DOHH2 (cell line): ENCODE results near the gene MROH7.

Source experiments
- H3F3A ChIP-seq: fragments of 200-600 bp; sonication (generic), shearing (Covaris generic); 2 replicates; pipeline ENCODE4 v1.6.0; 2016; ENCODE audit warnings: antibody characterized with exemption, mild to moderate bottlenecking; ENCODE audit not compliant: control insufficient read depth, insufficient read depth
- H3K27ac ChIP-seq: fragments of 200-600 bp; sonication (generic); 2 replicates; pipeline ENCODE4 v1.5.1; 2014; ENCODE audit warnings: low read depth, mild to moderate bottlenecking, low read length, moderate library complexity
- H3K27me3 ChIP-seq: fragments of 200-600 bp; sonication (generic); 2 replicates; pipeline ENCODE4 v1.6.1; 2014; ENCODE audit warnings: mild to moderate bottlenecking, low read length, mixed read lengths; ENCODE audit not compliant: control insufficient read depth
- H3K36me3 ChIP-seq: fragments of 200-600 bp; sonication (generic); 2 replicates; pipeline ENCODE4 v1.6.1; 2014; ENCODE audit warnings: mild to moderate bottlenecking, low read length, moderate library complexity, mixed read lengths; ENCODE audit not compliant: control insufficient read depth
- H3K4me1 ChIP-seq: fragments of 200-600 bp; sonication (generic); 2 replicates; pipeline ENCODE4 v1.6.1; 2014; ENCODE audit warnings: mild to moderate bottlenecking, low read length, mixed read lengths; ENCODE audit not compliant: control insufficient read depth
- H3K4me2 ChIP-seq: fragments of 200-600 bp; sonication (generic); 2 replicates; pipeline ENCODE4 v1.6.0; 2014; ENCODE audit warnings: mild to moderate bottlenecking, low read length, moderate library complexity
- H3K4me3 ChIP-seq: fragments of 200-600 bp; sonication (generic); 2 replicates; pipeline ENCODE4 v1.5.1; 2014; ENCODE audit warnings: mild to moderate bottlenecking, low read length, mixed read lengths
- H3K79me2 ChIP-seq: fragments of 200-600 bp; sonication (generic); 2 replicates; pipeline ENCODE4 v1.6.1; 2014; ENCODE audit warnings: mild to moderate bottlenecking, low read length, mixed read lengths; ENCODE audit not compliant: control insufficient read depth
- H3K9me2 ChIP-seq: fragments of 200-600 bp; sonication (generic); replicated peaks from 2 replicates; pipeline ENCODE4 v1.6.1; 2014; ENCODE audit warnings: mild to moderate bottlenecking, low read length, mixed read lengths; ENCODE audit not compliant: control insufficient read depth
- H3K9me3 ChIP-seq: fragments of 200-600 bp; sonication (generic); 2 replicates; pipeline ENCODE4 v1.6.1; 2014; ENCODE audit warnings: antibody characterized with exemption, low read length, mixed read lengths; ENCODE audit not compliant: control insufficient read depth, insufficient read depth
- H4K20me1 ChIP-seq: fragments of 200-600 bp; sonication (generic); 2 replicates; pipeline ENCODE4 v1.6.0; 2014; ENCODE audit warnings: low read depth, mild to moderate bottlenecking, antibody characterized with exemption, low read length, moderate library complexity; ENCODE audit not compliant: control insufficient read depth, insufficient read depth
- EZH2phosphoT487 ChIP-seq: fragments of 200-600 bp; sonication (generic); IDR thresholded peaks from 2 replicates; pipeline ENCODE4 v1.6.1; 2017; ENCODE audit warnings: borderline replicate concordance, mild to moderate bottlenecking, antibody characterized with exemption, low read length, moderate library complexity, mixed read lengths
- TF ChIP-seq, protein P1 (sequence below): fragments of 200-600 bp; sonication (generic); IDR thresholded peaks from one replicate; pipeline ENCODE4 v1.5.1; 2014; ENCODE audit warnings: antibody characterized with exemption, mild to moderate bottlenecking, low read depth, low read length; ENCODE audit not compliant: poor library complexity, severe bottlenecking

MROH7 gene

DNA sequence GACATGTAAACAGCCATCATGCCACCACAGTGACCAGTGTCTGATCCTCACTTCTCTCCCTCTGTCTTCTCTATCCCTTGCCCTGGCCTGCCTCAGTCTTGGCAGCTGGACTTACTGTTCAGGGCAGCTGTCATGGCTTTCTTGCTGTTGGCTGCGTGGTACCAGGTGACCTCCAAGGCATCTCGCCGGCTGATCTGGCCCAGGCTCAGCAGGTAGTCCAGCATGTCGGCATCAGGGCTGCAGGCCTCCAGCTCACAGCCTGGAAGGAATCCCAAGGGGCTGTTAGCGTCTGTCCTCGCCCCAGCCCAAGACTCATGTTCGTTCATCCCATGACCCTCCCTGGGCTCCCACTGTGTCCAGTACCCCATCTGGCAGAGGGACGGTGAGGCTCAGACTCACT, 21.8 kb upstream of the MROH7 start:
- no peaks in the 10 kb centered on the region for H3K4me1 ChIP-seq
- no peaks in the 10 kb centered on the region for H3F3A ChIP-seq
- H3K9me2 ChIP-seq: no peaks in the 10 kb centered on the region
- no peaks in the 10 kb centered on the region for H3K79me2 ChIP-seq
- H3K4me3 ChIP-seq: no peak overlapping the region
- no peak overlapping the region for H3K4me2 ChIP-seq
- no peaks in the 10 kb centered on the region for H3K9me3 ChIP-seq
- H3K27ac ChIP-seq: no peak overlapping the region
- no peaks in the 10 kb centered on the region for H3K36me3 ChIP-seq
- TF ChIP-seq, protein P1, sequence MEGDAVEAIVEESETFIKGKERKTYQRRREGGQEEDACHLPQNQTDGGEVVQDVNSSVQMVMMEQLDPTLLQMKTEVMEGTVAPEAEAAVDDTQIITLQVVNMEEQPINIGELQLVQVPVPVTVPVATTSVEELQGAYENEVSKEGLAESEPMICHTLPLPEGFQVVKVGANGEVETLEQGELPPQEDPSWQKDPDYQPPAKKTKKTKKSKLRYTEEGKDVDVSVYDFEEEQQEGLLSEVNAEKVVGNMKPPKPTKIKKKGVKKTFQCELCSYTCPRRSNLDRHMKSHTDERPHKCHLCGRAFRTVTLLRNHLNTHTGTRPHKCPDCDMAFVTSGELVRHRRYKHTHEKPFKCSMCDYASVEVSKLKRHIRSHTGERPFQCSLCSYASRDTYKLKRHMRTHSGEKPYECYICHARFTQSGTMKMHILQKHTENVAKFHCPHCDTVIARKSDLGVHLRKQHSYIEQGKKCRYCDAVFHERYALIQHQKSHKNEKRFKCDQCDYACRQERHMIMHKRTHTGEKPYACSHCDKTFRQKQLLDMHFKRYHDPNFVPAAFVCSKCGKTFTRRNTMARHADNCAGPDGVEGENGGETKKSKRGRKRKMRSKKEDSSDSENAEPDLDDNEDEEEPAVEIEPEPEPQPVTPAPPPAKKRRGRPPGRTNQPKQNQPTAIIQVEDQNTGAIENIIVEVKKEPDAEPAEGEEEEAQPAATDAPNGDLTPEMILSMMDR: no peak
- no peak for TF ChIP-seq EZH2phosphoT487
- no peaks in the 10 kb centered on the region for H3K27me3 ChIP-seq
- no peaks in the 10 kb centered on the region for H4K20me1 ChIP-seq

DNA sequence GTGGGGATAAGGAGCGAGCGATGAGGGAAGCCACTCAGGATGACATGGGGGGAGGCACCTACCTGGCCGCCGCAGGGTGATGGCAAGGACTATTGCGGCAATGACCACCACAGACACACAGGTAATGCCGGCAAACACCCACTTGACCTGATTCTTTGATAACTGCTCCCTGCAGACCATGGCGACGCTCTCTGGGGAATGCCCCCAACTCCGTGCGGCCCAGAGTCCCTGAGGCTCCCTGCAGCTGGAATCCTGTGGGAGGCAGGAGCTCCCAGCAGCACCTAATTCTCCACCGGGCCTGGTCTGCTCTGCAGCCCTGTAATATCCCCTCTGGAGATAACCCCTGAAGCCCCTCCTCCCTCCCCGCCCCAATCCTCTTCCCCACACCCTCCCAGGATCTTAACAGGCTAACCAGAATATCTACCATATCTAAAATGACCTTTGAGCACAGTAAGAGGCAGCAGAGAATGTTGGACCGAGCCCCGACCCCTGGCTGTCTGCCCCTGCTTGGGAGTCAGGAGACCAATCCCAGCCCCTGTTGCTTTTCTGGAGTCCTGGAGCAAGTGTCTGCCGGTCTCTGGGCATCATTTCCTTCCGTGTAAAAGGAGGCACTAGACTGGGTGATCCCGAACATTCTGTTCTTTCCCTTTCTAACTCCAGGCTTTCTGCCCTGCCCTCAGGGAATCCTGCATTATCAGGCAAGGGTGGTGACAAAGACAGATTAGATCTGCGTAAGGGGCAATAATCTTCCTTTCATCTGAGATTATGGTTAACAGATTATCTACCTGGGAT, 18.2 kb upstream of the MROH7 start, which contains the start of gene FAM151A:
TSS of gene FAM151A (minus strand) at position 310 of the 792 bp plus-strand sequence. CDS start at position 180, 130 bp downstream.
- no peaks in the 10 kb centered on the region for H3F3A ChIP-seq

GRCh38 chr1:54624466-54625464, 16.8 kb upstream of the MROH7 start:
- no peak overlapping the region for H3K4me3 ChIP-seq
- H3K4me2 ChIP-seq: no peak overlapping the region
- no peaks in the 10 kb centered on the region for H4K20me1 ChIP-seq
- no peaks in the 10 kb centered on the region for H3K36me3 ChIP-seq
- no peak overlapping the region for H3K27ac ChIP-seq
- H3K79me2 ChIP-seq: no peaks in the 10 kb centered on the region
- H3K9me3 ChIP-seq: no peaks in the 10 kb centered on the region
- H3K4me1 ChIP-seq: no peaks in the 10 kb centered on the region
- no peak for TF ChIP-seq EZH2phosphoT487
- TF ChIP-seq, protein P1: no peak
- no peaks in the 10 kb centered on the region for H3K27me3 ChIP-seq
- no peaks in the 10 kb centered on the region for H3K9me2 ChIP-seq
- H3F3A ChIP-seq: no peaks in the 10 kb centered on the region

More for the DNA sequence above, 18.2 kb upstream of the MROH7 start, which contains the start of gene FAM151A:
- Histone ChIP-seq H3K9me2 (no peaks in the 10 kb centered on the region), H3K27me3 (no peaks in the 10 kb centered on the region), H4K20me1 (no peaks in the 10 kb centered on the region), H3K4me2 (no peak within 1 kb of the TSS), H3K79me2 (no peaks in the 10 kb centered on the region), H3K27ac (no peak within 1 kb of the TSS), H3K9me3 (no peaks in the 10 kb centered on the region), H3K4me3 (no peak within 1 kb of the TSS), H3K36me3 (no peaks in the 10 kb centered on the region), H3K4me1 (no peaks in the 10 kb centered on the region)
- TF ChIP-seq, protein P1: no peak
- no peak for TF ChIP-seq EZH2phosphoT487
